GM19324 (cell line): ENCODE data around the gene MYCL.
A peak's percentile ranks its signal among the peaks of the same experiment; 100 is the strongest.

ENCODE experiments used
- ATAC-seq: cut with Tn5 transposase; IDR thresholded peaks from one replicate; pipeline ENCODE4 v1.9.1; 2021; ENCODE audit warnings: mild to moderate bottlenecking, moderate library complexity; ENCODE audit not compliant: unreplicated experiment, low FRiP score

Gene MYCL

DNA sequence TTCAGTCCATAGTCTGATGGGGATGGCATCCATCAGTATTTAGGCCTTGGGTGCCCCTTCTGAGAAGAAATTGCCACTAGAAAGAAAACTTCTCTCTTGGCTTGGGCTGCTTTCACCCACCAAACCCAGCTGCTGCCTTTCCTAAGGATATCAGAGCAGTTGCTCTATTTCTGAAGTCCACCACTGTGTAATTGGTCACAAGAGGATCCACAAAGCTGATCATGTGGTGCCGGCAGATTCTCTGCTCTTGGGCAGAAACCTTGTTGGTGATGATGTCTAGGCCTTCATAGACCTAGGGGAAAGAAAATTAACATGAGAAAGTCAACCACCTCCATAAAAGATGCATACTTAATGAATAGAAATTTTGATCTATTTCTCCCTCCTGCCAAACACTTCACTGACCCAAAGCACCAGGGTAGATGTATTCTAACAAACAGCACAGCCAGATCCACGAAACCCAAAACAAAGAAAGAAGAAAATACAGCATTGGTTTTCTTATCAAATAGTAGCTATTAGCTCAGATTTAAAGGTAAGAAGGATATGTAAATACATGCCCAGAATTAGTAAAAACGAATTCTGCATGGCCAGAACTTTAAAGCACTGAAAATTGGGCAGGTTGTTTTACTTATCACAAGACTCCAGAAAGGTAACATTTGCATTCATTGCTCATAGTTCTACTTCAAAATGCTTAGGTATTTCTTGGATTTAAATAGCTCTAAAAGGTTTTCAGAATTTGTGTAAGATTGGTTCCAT, 44.4 kb downstream of the MYCL start:
- no peak for ATAC-seq

DNA sequence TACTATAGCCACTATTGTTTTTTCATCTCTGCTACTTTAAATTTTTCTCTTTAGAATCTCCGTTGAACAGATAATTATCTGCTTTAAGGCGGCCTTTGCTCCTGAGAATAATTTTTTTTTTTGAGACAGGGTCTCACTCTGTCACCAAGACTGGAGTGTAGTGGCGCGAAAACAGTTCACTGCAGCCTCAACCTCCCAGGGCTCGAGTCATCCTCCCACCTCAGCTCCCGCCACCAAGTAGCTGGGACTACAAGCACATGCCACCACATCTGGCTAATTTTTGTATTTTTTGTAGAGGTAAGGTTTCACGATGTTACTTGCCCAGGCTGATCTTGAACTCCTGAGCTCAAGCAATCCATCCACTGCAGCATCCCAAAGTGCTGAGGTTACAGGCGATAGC, 47.0 kb downstream of the MYCL start:
- no peak for ATAC-seq

GRCh38 chr1:39854314-39854713, 47.4 kb downstream of the MYCL start:
- ATAC-seq, result no peak

GRCh38 chr1:39852876-39853275, 48.8 kb downstream of the MYCL start:
- no peak for ATAC-seq

DNA sequence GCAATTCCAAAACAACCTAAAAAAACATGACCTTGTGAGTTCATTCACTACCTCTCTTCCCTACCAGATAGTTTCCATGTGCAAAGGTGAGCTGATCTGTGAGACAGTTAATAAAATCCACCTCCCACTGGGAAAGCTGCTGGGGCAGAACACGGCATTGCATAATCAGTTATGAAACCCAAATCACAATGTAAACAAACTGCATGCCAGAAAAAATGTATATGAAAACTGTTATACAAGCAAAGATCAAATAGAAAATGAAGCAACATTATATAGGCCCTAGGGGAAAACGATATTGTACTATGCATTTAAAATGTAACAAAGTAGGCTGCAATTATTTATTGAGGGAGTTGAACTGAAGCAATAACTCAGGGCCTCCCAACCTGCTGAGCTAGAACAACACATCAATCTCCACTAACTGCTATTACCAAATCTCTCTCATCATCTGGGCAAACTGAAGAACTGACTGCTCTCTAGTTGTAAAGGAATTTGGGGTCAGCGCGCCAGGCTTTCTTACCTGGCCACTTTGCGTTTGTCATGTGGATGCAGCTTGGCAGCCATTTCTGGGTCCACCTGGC, 49.4 kb downstream of the MYCL start:
- no peak for ATAC-seq

DNA sequence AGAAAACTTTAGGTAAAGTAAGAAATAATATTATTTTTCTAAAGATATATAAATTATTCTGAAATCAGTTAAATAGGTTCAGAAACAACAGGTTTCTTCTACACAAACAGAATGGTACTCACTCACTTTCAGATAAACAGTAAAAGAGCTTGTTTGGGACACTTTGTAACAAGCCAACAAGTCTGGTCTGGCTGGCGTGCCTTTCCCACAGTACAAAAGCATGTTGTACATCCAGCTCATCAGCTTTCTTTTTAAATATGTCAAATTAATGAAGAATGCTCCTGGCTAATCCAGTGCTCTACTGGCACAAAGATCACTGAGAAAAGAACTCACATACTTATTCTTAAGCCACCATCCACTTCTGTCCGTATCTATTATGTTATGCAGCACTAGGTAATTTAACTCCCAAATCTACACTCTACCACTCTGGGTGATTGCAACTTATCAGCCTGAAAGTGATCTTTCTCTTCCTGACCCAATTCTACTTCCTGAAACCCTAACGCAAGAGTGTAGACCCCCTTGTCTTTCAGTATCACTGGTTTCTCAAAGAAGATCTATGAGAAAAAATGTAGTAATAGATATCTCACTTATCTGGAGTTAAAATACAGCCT, 51.0 kb downstream of the MYCL start:
- no peak for ATAC-seq

- no peak for ATAC-seq
These were observed 52.5 kb downstream of the MYCL start for GRCh38 chr1:39849203-39849602.

DNA sequence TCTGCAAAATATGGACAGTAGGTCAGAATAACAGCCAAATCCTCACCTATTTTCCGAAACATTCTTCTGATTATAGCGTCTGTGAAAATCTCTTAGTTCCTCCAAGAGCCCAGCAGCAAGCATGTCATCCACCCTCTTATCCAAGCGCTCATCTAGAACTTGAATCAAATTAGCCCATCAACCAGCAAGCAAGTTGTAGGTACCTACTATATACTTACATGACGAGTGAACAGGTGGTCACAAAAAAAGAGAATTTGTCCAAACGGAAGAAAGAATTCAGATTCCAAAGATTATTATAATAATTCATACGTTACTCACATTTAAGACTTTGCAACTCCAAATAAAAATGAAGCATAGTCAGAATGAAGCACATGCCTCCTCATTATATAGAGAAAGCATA, 53.8 kb downstream of the MYCL start:
- no peak for ATAC-seq

- ATAC-seq, result no peak
These were observed 54.9 kb downstream of the MYCL start for GRCh38 chr1:39846796-39847195.

DNA sequence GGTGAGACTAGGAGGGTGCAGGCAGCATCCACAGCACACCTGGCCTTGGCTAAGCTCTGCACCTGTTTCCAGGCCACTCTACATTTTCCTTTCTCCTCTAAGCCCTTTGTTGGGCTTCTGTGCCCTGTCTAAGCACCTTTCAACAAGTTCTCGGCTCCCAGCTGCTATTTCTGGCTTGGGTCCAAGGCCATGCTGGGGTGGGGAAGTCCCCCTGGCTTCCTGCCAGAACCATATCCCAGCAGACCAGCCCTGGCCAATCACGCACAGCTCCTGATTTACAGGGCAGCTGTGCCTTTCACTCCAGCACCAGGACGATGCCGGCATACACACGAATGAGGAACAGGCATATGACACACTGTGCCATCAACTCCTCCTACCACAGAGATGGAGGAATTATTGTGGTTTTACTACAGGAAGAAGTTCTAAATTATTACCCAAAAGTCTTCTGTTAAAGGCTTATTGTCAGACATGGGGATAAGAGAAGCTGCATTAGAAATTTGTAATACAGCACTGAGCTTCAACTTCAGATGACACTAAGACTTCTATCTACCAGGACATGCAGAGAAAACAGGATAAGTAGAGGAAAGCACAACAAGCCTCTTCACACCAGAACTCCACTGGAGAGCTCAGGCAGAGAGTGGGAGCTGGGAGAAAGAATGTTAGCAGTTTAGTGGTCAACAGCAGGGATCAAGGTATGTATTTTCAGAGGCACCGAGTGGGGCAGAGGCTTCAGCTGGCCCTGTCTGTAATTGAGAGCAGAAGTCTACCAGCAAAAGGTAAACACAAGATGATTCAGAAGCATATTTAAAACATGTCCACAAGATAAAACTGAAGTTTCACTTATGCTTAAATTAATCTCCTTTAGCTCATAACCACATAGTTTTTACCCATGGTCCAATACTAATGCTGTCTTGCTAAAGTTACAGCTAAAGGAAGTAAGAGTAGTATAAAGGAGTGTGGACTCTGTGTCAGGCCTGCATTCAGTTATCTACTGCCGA, 55.8 kb downstream of the MYCL start:
- peak; percentile 54 for ATAC-seq
